ENCODE data around the gene HBZ. TPM values are rescaled to one million over a fixed set of nuclear protein-coding genes. Genes with fewer than 3 reads are reported as not detected.

The HBZ gene
- total RNA-seq, 1 donor from 2014 or later, result not detected

DNA sequence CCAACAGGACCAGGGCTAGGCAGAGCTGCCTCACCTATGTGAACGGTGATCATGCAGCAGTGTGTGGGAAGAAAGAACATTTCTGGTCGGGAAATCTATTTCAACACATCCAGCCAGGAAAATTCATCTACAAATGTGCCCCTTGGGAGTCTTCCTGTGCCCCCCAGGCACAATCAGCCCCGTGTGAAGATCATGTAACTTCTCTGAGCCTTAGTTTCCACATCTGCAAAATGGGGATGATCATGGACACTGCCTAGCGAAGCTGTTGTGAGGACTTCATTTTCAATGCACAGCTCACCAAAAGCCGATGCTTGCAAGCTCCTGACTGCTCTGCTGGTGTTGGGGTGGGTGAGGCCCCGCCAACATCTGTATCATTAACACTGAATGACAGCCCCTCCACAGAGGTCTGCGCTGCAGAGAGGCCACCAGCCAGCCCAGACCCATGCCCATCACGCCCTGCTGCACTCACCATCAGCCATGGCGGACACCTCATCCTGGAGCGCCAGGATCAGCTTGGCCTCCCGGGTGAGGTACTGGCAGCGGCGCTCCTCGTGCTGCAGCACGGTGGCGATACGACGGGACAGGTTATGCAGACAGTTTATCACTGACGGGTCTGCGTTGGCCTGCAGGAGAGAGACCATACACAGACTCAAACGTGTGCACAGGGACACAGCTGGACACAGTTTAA lies 40.1 kb upstream of the HBZ start:
- no peak for FAIRE-seq

DNA sequence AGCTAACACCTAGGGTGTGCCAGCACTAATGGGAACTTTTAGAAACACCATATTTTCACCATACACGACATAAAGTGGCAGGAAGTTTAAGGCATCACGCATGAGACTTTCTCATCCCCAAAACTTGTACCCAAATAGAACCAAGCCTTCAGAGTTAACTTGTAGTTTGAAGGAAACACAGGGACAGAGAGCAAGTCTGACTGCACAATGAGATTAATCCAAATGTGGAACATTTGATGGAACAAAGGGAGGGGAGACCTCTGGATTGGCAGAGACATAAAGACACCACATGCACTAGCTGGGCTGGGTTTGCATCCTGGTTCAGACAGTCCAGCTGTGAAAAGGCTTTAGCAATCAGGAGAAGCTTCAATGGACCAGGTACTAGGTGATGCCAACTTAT lies 38.1 kb upstream of the HBZ start:
- H3K36me3 ChIP-seq (ENCODE audit: control insufficient read depth, insufficient read depth, low read length), result peaks cover 15% of the 10 kb centered on the region
- no peak overlapping the region for H3K4me3 ChIP-seq (ENCODE audit: low read depth, low read length)
- no peaks in the 10 kb centered on the region for H3K27me3 ChIP-seq (ENCODE audit: control insufficient read depth, insufficient read depth, low read length)
- no peak for DNase-seq (ENCODE audit: low read depth)
- no peak for FAIRE-seq
- TF ChIP-seq, protein P1, sequence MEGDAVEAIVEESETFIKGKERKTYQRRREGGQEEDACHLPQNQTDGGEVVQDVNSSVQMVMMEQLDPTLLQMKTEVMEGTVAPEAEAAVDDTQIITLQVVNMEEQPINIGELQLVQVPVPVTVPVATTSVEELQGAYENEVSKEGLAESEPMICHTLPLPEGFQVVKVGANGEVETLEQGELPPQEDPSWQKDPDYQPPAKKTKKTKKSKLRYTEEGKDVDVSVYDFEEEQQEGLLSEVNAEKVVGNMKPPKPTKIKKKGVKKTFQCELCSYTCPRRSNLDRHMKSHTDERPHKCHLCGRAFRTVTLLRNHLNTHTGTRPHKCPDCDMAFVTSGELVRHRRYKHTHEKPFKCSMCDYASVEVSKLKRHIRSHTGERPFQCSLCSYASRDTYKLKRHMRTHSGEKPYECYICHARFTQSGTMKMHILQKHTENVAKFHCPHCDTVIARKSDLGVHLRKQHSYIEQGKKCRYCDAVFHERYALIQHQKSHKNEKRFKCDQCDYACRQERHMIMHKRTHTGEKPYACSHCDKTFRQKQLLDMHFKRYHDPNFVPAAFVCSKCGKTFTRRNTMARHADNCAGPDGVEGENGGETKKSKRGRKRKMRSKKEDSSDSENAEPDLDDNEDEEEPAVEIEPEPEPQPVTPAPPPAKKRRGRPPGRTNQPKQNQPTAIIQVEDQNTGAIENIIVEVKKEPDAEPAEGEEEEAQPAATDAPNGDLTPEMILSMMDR (IDR thresholded peaks at IDR 0.05; ENCODE audit: insufficient read depth, low read length, severe bottlenecking), result no peak

More for the DNA sequence above, 40.1 kb upstream of the HBZ start:
- Histone ChIP-seq H3K27me3 (ENCODE audit: control insufficient read depth, insufficient read depth, low read length) (no peaks in the 10 kb centered on the region), H3K36me3 (ENCODE audit: control insufficient read depth, insufficient read depth, low read length) (peaks cover 18% of the 10 kb centered on the region), H3K4me3 (ENCODE audit: low read depth, low read length) (no peak overlapping the region)
- no peak for DNase-seq (ENCODE audit: low read depth)
- TF ChIP-seq, protein P1 (IDR thresholded peaks at IDR 0.05; ENCODE audit: insufficient read depth, low read length, severe bottlenecking), result no peak

DNA sequence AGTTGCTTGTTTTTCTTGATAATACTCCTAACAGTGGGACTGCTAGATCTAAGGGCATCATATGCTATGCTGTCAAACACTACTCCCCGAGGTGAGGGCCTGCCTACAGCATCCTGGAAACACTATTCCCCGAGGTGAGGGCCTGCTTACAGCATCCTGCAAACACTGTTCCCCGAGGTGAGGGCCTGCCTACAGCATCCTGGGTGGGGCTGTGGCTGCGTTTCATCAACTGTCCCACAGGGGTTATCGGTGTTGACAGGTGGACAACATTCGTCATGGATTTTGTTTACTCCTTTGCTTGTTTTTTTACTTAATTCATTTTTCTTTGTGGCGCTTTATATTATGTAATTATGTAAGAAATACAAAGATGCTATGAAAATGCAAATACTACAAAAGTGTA lies 36.4 kb upstream of the HBZ start:
- Histone ChIP-seq H3K27me3 (ENCODE audit: control insufficient read depth, insufficient read depth, low read length) (no peaks in the 10 kb centered on the region), H3K4me3 (ENCODE audit: low read depth, low read length) (no peak overlapping the region), H3K36me3 (ENCODE audit: control insufficient read depth, insufficient read depth, low read length) (peaks cover 15% of the 10 kb centered on the region)
- FAIRE-seq (no peak), DNase-seq (ENCODE audit: low read depth) (no peak)
- TF ChIP-seq, protein P1 (IDR thresholded peaks at IDR 0.05; ENCODE audit: insufficient read depth, low read length, severe bottlenecking), result no peak

DNA sequence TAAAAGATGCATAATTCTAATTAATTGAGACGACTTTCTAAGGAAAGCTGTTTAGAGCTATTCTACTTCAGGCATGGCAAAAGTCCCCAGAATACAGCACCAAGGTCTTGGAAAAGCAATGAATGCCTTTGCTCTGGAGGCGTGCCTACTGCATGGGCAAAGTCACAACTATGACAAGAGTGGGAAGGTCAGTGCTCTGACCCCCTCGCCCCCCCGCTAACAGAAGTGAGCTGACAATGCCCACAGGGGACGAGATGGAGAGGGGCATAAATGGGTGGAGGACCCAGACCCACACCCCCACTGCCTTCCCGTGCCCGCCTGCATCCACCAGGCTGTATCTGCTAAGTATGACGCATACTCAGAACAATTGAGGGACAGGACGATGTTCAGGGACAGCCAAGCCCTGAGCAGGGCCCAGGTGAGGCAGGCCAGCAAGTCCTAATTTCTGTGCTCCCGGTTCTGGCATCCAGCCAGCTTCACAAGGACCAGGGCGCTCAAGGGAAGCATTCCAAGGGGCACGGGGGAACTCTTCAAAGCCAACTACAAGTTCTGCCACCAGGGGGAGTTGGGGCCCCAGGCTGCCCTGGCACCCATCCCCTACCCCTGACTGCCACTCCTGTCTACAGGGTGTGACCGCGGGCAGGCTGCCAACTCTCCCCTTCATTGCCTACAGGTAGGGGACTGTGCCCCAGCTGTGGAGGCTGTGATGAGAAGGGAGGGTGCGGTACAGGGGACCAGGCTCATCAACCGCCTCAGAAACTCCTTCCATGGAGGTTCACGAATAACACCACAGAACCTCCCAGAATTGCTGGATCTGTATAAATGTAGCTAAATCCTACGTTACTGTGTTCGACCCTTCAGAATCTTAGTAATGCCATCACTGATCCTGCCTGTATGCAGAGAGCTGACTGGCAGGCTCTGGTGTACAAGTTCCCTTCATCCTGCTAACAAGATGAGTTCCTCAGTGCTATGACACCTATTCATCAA lies 34.8 kb upstream of the HBZ start:
- no peaks in the 10 kb centered on the region for H3K27me3 ChIP-seq (ENCODE audit: control insufficient read depth, insufficient read depth, low read length)
- TF ChIP-seq, protein P1 (IDR thresholded peaks at IDR 0.05; ENCODE audit: insufficient read depth, low read length, severe bottlenecking), result peak; percentile 83
- no peak overlapping the region for H3K4me3 ChIP-seq (ENCODE audit: low read depth, low read length)
- DNase-seq (ENCODE audit: low read depth) (peak; percentile 23), FAIRE-seq (no peak)
- H3K36me3 ChIP-seq (ENCODE audit: control insufficient read depth, insufficient read depth, low read length), result peaks cover 7% of the 10 kb centered on the region

DNA sequence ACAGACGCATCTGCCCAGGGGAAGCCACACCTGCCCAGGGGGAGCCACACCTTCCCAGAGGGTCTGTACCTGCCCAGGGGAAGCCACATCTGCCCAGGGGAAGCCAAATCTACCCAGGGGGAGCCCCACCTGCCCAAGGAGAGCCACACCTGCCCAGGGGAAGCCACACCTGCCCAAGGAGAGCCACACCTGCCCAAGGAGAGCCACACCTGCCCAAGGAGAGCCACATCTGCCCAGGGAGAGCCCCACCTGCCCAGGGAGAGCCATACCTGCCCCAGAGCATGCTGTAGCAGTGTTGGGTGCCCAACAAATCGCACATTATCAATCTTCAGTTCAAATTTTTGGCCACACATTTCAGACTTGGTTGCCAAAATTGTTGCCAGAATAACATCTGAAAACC lies 33.6 kb upstream of the HBZ start:
- Histone ChIP-seq H3K36me3 (ENCODE audit: control insufficient read depth, insufficient read depth, low read length) (peaks cover 7% of the 10 kb centered on the region), H3K4me3 (ENCODE audit: low read depth, low read length) (no peak overlapping the region), H3K27me3 (ENCODE audit: control insufficient read depth, insufficient read depth, low read length) (no peaks in the 10 kb centered on the region)
- no peak for DNase-seq (ENCODE audit: low read depth)
- TF ChIP-seq, protein P1 (IDR thresholded peaks at IDR 0.05; ENCODE audit: insufficient read depth, low read length, severe bottlenecking), result no peak
- FAIRE-seq, result no peak
